ENCODE results near the gene FYN.

DNA sequence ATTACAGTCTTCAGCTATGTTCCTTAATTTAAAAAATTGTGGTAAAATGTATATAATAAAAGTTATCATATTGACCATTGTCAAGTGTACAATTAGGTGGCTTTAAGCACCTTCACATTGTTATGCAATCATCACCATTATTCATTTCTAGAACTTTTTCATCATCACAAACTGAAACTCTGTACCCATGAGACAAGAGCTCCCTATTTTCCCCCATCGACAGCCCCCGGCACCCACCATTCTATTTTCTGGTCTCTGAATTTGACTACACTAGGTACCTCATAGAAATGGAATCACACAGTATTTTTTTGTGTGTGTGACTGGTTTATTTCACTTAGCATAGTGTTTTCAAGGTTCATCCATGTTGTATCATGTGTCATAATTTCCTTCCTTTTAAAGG, 39.7 kb upstream of the FYN start:
- TF ChIP-seq EZH2 (IDR thresholded peaks at IDR 0.05; ENCODE audit: insufficient read depth, poor library complexity, severe bottlenecking) (no peak), EZH2phosphoT487 (IDR thresholded peaks at IDR 0.05; ENCODE audit: insufficient read depth, low read depth) (no peak)
